Measurements from ENCODE around the gene ROM1.
A peak's percentile ranks its signal among the peaks of the same experiment; 100 is the strongest.

The ROM1 gene

GRCh38 chr11:62621027-62621566 is 8.0 kb downstream of the ROM1 start:
- no peak for TF ChIP-seq CTCF (conservative IDR thresholded peaks at IDR 0.05)

GRCh38 chr11:62621567-62622470 is 8.8 kb downstream of the ROM1 start, which contains the start of gene B3GAT3:
Gene B3GAT3 (minus strand): TSS chr11:62621986. CDS start chr11:62621947, 39 bp downstream.
- peak within 1 kb of the TSS; percentile 92 for H3K27ac ChIP-seq
- no peak for TF ChIP-seq CTCF (conservative IDR thresholded peaks at IDR 0.05)

More at GRCh38 chr11:62621027-62621566, 8.0 kb downstream of the ROM1 start:
- peak overlapping the region; percentile 92 for H3K27ac ChIP-seq

- peak overlapping the region; percentile 92 for H3K27ac ChIP-seq
- no peak for TF ChIP-seq CTCF (conservative IDR thresholded peaks at IDR 0.05)
Measured at GRCh38 chr11:62622476-62623089, 9.5 kb downstream of the ROM1 start.

- TF ChIP-seq CTCF (conservative IDR thresholded peaks at IDR 0.05) = no peak
- H3K27ac ChIP-seq = no peak overlapping the region
Measured at GRCh38 chr11:62627713-62628112, 14.7 kb downstream of the ROM1 start.

- TF ChIP-seq CTCF (conservative IDR thresholded peaks at IDR 0.05) = no peak
- H3K27ac ChIP-seq = no peak overlapping the region
Measured at GRCh38 chr11:62632492-62632891, 19.4 kb downstream of the ROM1 start.

GRCh38 chr11:62644220-62644619 is 31.2 kb downstream of the ROM1 start:
- peak overlapping the region; percentile 19; the same call in 1 of the 2 replicates for H3K27ac ChIP-seq
- TF ChIP-seq CTCF (conservative IDR thresholded peaks at IDR 0.05) = no peak

GRCh38 chr11:62645671-62645945 is 32.6 kb downstream of the ROM1 start:
- peak overlapping the region; percentile 91 for H3K27ac ChIP-seq
- TF ChIP-seq CTCF (conservative IDR thresholded peaks at IDR 0.05) = no peak
